ENCODE results near the gene SLC6A9.

SLC6A9 gene

GRCh38 chr1:43974443-43975248 lies 56.6 kb downstream of the SLC6A9 start, which contains the start of gene ATP6V0B:
ATP6V0B (plus strand) TSS chr1:43974960; CDS start chr1:43975041, 81 bp downstream.
- Histone ChIP-seq H3F3A (ENCODE audit: insufficient read depth) (peaks cover 41% of the 10 kb centered on the region), H3K9ac (ENCODE audit: low read length) (peak within 1 kb of the TSS; percentile 99), H3K36me3 (ENCODE audit: low read length) (no peaks in the 10 kb centered on the region), H3K9me3 (ENCODE audit: insufficient read depth, low read length) (no peaks in the 10 kb centered on the region), H3K27ac (ENCODE audit: low read depth, low read length) (peak within 1 kb of the TSS; percentile 81), H3K9me2 (replicated peaks; ENCODE audit: insufficient read depth, low read length) (no peaks in the 10 kb centered on the region), H2AFZ (ENCODE audit: low read depth, low read length, severe bottlenecking) (peak within 1 kb of the TSS; percentile 82), H3K27me3 (ENCODE audit: low read length) (no peaks in the 10 kb centered on the region), H4K20me1 (ENCODE audit: low read depth, low read length) (no peaks in the 10 kb centered on the region), H3K79me2 (ENCODE audit: insufficient read depth, low read length) (peaks cover 37% of the 10 kb centered on the region), H3K4me3 (ENCODE audit: insufficient read depth, low read length, poor library complexity, severe bottlenecking) (peak within 1 kb of the TSS; percentile 89), H3K4me2 (ENCODE audit: low read depth, low read length, poor library complexity, severe bottlenecking) (peak within 1 kb of the TSS; percentile 72)
- TF ChIP-seq CTCF (IDR thresholded peaks at IDR 0.05; ENCODE audit: insufficient read depth, low read length, poor library complexity, severe bottlenecking) (no peak), EZH2phosphoT487 (conservative IDR thresholded peaks at IDR 0.05; ENCODE audit: low read length) (no peak)

GRCh38 chr1:43973981-43974442 lies 57.2 kb downstream of the SLC6A9 start:
- Histone ChIP-seq H3K27ac (ENCODE audit: low read depth, low read length) (peak overlapping the region; percentile 81), H3K27me3 (ENCODE audit: low read length) (no peaks in the 10 kb centered on the region), H3K36me3 (ENCODE audit: low read length) (no peaks in the 10 kb centered on the region), H3K9me2 (replicated peaks; ENCODE audit: insufficient read depth, low read length) (no peaks in the 10 kb centered on the region), H3K9me3 (ENCODE audit: insufficient read depth, low read length) (no peaks in the 10 kb centered on the region), H2AFZ (ENCODE audit: low read depth, low read length, severe bottlenecking) (peak overlapping the region; percentile 82), H3K4me3 (ENCODE audit: insufficient read depth, low read length, poor library complexity, severe bottlenecking) (peak overlapping the region; percentile 89), H4K20me1 (ENCODE audit: low read depth, low read length) (no peaks in the 10 kb centered on the region), H3K4me2 (ENCODE audit: low read depth, low read length, poor library complexity, severe bottlenecking) (peak overlapping the region; percentile 72), H3F3A (ENCODE audit: insufficient read depth) (peaks cover 41% of the 10 kb centered on the region), H3K9ac (ENCODE audit: low read length) (peak overlapping the region; percentile 99), H3K79me2 (ENCODE audit: insufficient read depth, low read length) (peaks cover 35% of the 10 kb centered on the region)
- TF ChIP-seq CTCF (IDR thresholded peaks at IDR 0.05; ENCODE audit: insufficient read depth, low read length, poor library complexity, severe bottlenecking) (no peak), EZH2phosphoT487 (conservative IDR thresholded peaks at IDR 0.05; ENCODE audit: low read length) (no peak)

- peaks cover 31% of the 10 kb centered on the region for H3K79me2 ChIP-seq (ENCODE audit: insufficient read depth, low read length)
- H3K36me3 ChIP-seq (ENCODE audit: low read length): no peaks in the 10 kb centered on the region
- TF ChIP-seq CTCF (IDR thresholded peaks at IDR 0.05; ENCODE audit: insufficient read depth, low read length, poor library complexity, severe bottlenecking) (no peak), EZH2phosphoT487 (conservative IDR thresholded peaks at IDR 0.05; ENCODE audit: low read length) (no peak)
- no peaks in the 10 kb centered on the region for H3K9me2 ChIP-seq (replicated peaks; ENCODE audit: insufficient read depth, low read length)
- H2AFZ ChIP-seq (ENCODE audit: low read depth, low read length, severe bottlenecking): no peak overlapping the region
- H3K27ac ChIP-seq (ENCODE audit: low read depth, low read length): no peak overlapping the region
- no peaks in the 10 kb centered on the region for H3K9me3 ChIP-seq (ENCODE audit: insufficient read depth, low read length)
- no peaks in the 10 kb centered on the region for H3K27me3 ChIP-seq (ENCODE audit: low read length)
- no peak overlapping the region for H3K4me2 ChIP-seq (ENCODE audit: low read depth, low read length, poor library complexity, severe bottlenecking)
- no peak overlapping the region for H3K9ac ChIP-seq (ENCODE audit: low read length)
- H3K4me3 ChIP-seq (ENCODE audit: insufficient read depth, low read length, poor library complexity, severe bottlenecking): no peak overlapping the region
- H3F3A ChIP-seq (ENCODE audit: insufficient read depth): peaks cover 20% of the 10 kb centered on the region
- H4K20me1 ChIP-seq (ENCODE audit: low read depth, low read length): no peaks in the 10 kb centered on the region
Measured at GRCh38 chr1:43971336-43971980, 59.8 kb downstream of the SLC6A9 start.

All from SU-DHL-6 (cell line).